Karpas-422 (cell line): ENCODE data around the gene SLC26A11. TPM values are rescaled to one million over a fixed set of nuclear protein-coding genes. Genes with fewer than 3 reads are reported as not detected.

Experiments used
- total RNA-seq: library from RNA; depleted of rRNA; stranded (reverse); fragments of >200 nt; shearing (Covaris generic); gene quantifications from 2 replicates; pipeline ENCODE4 v1.2.3, GENCODE V29; 2014; ENCODE audit warnings: low replicate concordance; rRNA removed

SLC26A11 gene
- total RNA-seq, 1 experiment from 2014 or later = 7.4 TPM

Other genes with a start within 250 kb of the SLC26A11 start
- gene TBC1D16, start 184.6 kb upstream of the SLC26A11 start, total RNA-seq = 0.22 and 1.9 TPM in 2 replicates
- gene CCDC40, start 183.8 kb upstream of the SLC26A11 start, total RNA-seq = not detected in 2 replicates
- gene GAA, start 118.8 kb upstream of the SLC26A11 start, total RNA-seq = 4.3 and 6.2 TPM in 2 replicates
- 90.7 and 93.8 TPM in 2 replicates for gene EIF4A3, start 73.3 kb upstream of the SLC26A11 start, total RNA-seq
- gene CARD14, start 50.4 kb upstream of the SLC26A11 start, total RNA-seq = 0.07 TPM in 1 of 2 replicates, not detected in the other
- gene SGSH, start 94 bp upstream of the SLC26A11 start, total RNA-seq = 13.6 and 16.0 TPM in 2 replicates
- 15.0 and 27.1 TPM in 2 replicates for gene RNF213, start 40.4 kb downstream of the SLC26A11 start, total RNA-seq
- 11.4 and 22.7 TPM in 2 replicates for gene ENDOV, start 194.7 kb downstream of the SLC26A11 start, total RNA-seq